Measurements from ENCODE around the gene RCAN2. TPM values are rescaled to one million over a fixed set of nuclear protein-coding genes. Genes with fewer than 3 reads are reported as not detected.

The RCAN2 gene
- total and polyA plus RNA-seq, 9 of the 15 experiments (the other 6 are each of a cell fraction or from before 2014, with no cell fraction given) = 0.04 TPM; not detected in 8

- TF ChIP-seq CHD7 (IDR thresholded peaks at IDR 0.05; ENCODE audit: low read depth, low read length) (no peak), ZNF780A (CRISPR knock-in tag; IDR thresholded peaks at IDR 0.05) (no peak), ZNF24 (IDR thresholded peaks at IDR 0.05) (no peak), CREB3L1 (IDR thresholded peaks at IDR 0.05; ENCODE audit: borderline replicate concordance, low read depth) (no peak), DPF2 (IDR thresholded peaks at IDR 0.05) (peak; percentile 41; the same call in 1 of the 2 replicates), SRF (CRISPR knock-in tag; IDR thresholded peaks at IDR 0.05) (no peak), MYC (IDR thresholded peaks at IDR 0.05; ENCODE audit: low read depth, low read length) (0 out of 2 replicates have a peak, but pooled peaks have one; percentile 11), MYC (CRISPR knock-in tag; IDR thresholded peaks at IDR 0.05; ENCODE audit: borderline replicate concordance, low read depth) (no peak), ETV1 (tag; conservative IDR thresholded peaks at IDR 0.05; ENCODE audit: low read depth) (no peak), ZNF134 (CRISPR knock-in tag; conservative IDR thresholded peaks at IDR 0.05) (no peak), IRF2 (CRISPR knock-in tag; IDR thresholded peaks at IDR 0.05) (no peak), CCNT2 (IDR thresholded peaks at IDR 0.05; ENCODE audit: borderline replicate concordance, extremely low read depth, insufficient read length, low read depth, low read length) (no peak), ZBTB49 (CRISPR knock-in tag; IDR thresholded peaks at IDR 0.05; ENCODE audit: borderline replicate concordance) (no peak)
Measured at GRCh38 chr6:46437671-46438221, 53.5 kb downstream of the RCAN2 start (continued).

Data from K562 (cell line).